Fibroblast of lung (primary cell): Measurements from ENCODE around the gene SERPINB2. TPM values are rescaled to one million over a fixed set of nuclear protein-coding genes. Genes with fewer than 3 reads are reported as not detected.

ENCODE experiments used
- DNase-seq, 2 donors: peaks; one replicate each; pipeline versions ENCODE4 v3.0.0 to v3.0.0-alpha.2; 2010; ENCODE audit warnings: low read depth in 2 of 2
- H2AFZ ChIP-seq: 2 replicates; pipeline ENCODE4 v1.5.1; 2012; ENCODE audit warnings: low read length, control low read depth, inconsistent platforms
- H3K27ac ChIP-seq: 2 replicates; pipeline ENCODE4 v1.5.1; 2011; ENCODE audit warnings: low read length, control low read depth; ENCODE audit not compliant: insufficient read depth
- H3K27me3 ChIP-seq: 2 replicates; pipeline ENCODE4 v1.5.1; 2011; ENCODE audit warnings: mild to moderate bottlenecking, low read length; ENCODE audit not compliant: control insufficient read depth, insufficient read depth
- H3K36me3 ChIP-seq: 2 replicates; pipeline ENCODE4 v1.5.1; 2011; ENCODE audit warnings: low read length; ENCODE audit not compliant: control insufficient read depth, insufficient read depth
- H3K4me1 ChIP-seq: 2 replicates; pipeline ENCODE4 v1.5.1; 2011; ENCODE audit warnings: low read length; ENCODE audit not compliant: control insufficient read depth, insufficient read depth; ENCODE audit errors: extremely low read depth
- H3K4me2 ChIP-seq: 2 replicates; pipeline ENCODE4 v1.5.1; 2011; ENCODE audit warnings: low read length, control low read depth; ENCODE audit not compliant: insufficient read depth; ENCODE audit errors: extremely low read depth
- H3K4me3 ChIP-seq, 4 experiments: fragments of 200-600 bp in 1 of 4; sonication (generic) in 1 of 4; replicated peaks in 1 of 4; 2 replicates each; pipeline ENCODE4 v1.5.1; 2011 to 2016; ENCODE audit warnings: low read length in 4 of 4, low read depth in 3 of 4, mild to moderate bottlenecking in 3 of 4, control low read depth in 2 of 4, inconsistent platforms in 1 of 4, mixed read lengths in 1 of 4; ENCODE audit not compliant: insufficient read depth in 1 of 4; ENCODE audit errors: control extremely low read depth in 1 of 4
- H3K79me2 ChIP-seq: 2 replicates; pipeline ENCODE4 v1.5.1; 2012; ENCODE audit warnings: mild to moderate bottlenecking, low read length, inconsistent platforms; ENCODE audit not compliant: control insufficient read depth, insufficient read depth
- H3K9ac ChIP-seq: 2 replicates; pipeline ENCODE4 v1.5.1; 2011; ENCODE audit warnings: mild to moderate bottlenecking, low read length, control low read depth; ENCODE audit not compliant: insufficient read depth
- H3K9me3 ChIP-seq: 2 replicates; pipeline ENCODE4 v1.5.1; 2012; ENCODE audit warnings: low read depth, low read length; ENCODE audit not compliant: control insufficient read depth, insufficient read depth
- H4K20me1 ChIP-seq: 2 replicates; pipeline ENCODE4 v1.5.1; 2011; ENCODE audit warnings: low read length; ENCODE audit not compliant: control insufficient read depth, insufficient read depth; ENCODE audit errors: extremely low read depth
- CTCF ChIP-seq, 2 donors: IDR thresholded peaks in 1 of 2; conservative IDR thresholded peaks in 1 of 2; 1 replicate in 1 of 2; 2 replicates in 1 of 2; pipeline ENCODE4 v1.5.1; 2011 to 2012; ENCODE audit warnings: low read length in 2 of 2, control low read depth in 1 of 2, inconsistent platforms in 1 of 2, low read depth in 1 of 2, mild to moderate bottlenecking in 1 of 2
- EZH2 ChIP-seq: IDR thresholded peaks from 2 replicates; pipeline ENCODE4 v1.5.1; 2012; ENCODE audit warnings: low read length, control low read depth, mild to moderate bottlenecking; ENCODE audit errors: missing control alignments
- polyA minus RNA-seq: library from RNA; depleted of rRNA, polyadenylated mRNA; stranded (reverse); fragments of >200 nt; gene quantifications from 2 replicates; pipeline ENCODE4 v1.2.3, GENCODE V29; 2011; ENCODE audit warnings: low replicate concordance
- polyA plus RNA-seq, 2 donors: library from polyadenylated mRNA; depleted of rRNA in 1 of 2; stranded (reverse) in 1 of 2; unstranded in 1 of 2; fragments of >200 nt; gene quantifications; 2 replicates each; pipeline ENCODE4 v1.2.1, GENCODE V29; 2011 to 2012; ENCODE audit warnings: missing spikeins in 1 of 2
- total RNA-seq: library from RNA; depleted of rRNA; stranded (reverse); fragments of >200 nt; gene quantifications from 2 replicates; pipeline ENCODE4 v1.2.1, GENCODE V29; 2014

SERPINB2 gene, protein sequence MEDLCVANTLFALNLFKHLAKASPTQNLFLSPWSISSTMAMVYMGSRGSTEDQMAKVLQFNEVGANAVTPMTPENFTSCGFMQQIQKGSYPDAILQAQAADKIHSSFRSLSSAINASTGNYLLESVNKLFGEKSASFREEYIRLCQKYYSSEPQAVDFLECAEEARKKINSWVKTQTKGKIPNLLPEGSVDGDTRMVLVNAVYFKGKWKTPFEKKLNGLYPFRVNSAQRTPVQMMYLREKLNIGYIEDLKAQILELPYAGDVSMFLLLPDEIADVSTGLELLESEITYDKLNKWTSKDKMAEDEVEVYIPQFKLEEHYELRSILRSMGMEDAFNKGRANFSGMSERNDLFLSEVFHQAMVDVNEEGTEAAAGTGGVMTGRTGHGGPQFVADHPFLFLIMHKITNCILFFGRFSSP
- total RNA-seq, result 3.9 and 12.1 TPM in 2 replicates
- 25.0 and 131 TPM in 2 replicates for polyA plus RNA-seq
- polyA plus RNA-seq (2012), result 10.4 and 57.0 TPM in 2 replicates
- 11.5 and 63.9 TPM in 2 replicates for polyA minus RNA-seq

DNA sequence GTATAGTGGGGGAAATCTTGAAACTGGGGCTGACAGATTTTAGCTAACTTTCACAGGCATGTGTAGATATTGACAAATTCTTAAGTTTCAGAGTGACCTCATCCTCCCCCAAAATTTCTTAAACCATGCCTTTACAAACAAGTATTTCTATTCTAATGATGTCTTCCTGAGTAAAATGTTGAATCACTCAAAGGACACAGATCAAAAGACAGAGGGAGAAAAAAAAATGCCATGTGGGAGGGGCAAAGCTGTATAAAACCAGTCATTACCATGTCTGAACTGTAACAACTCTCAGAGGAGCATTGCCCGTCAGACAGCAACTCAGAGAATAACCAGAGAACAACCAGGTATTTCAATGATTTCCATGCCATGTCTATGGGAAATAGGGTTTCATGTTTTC is at the start of gene SERPINB2:
Gene SERPINB2, plus strand, starts transcription at position 282 of the 400 bp plus-strand sequence. CDS start 3,740 bp downstream, outside the sequence.
- no peaks in the 10 kb centered on the region for H3K27me3 ChIP-seq
- no peak for DNase-seq

DNA sequence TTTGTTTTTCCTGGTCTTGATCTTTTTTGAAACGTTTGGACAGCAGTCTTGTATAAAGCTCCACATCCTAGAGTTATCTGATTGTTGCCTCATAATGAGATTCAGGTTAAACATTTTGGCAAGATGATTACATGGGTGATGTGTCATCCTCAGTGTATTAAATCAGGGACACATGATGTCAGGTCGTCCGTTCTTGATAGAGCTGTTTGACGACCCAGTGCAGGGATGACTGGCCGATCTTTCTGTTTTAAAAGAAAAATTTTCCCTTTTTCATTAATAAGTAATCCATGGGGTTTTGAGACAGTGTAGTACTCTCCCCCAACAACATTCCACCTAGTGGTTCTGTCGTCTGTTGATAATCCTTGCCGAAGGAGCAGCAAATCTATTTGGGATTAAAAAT is 44.5 kb upstream of the SERPINB2 start:
- Histone ChIP-seq H4K20me1 (no peaks in the 10 kb centered on the region), H3K27me3 (no peaks in the 10 kb centered on the region), H3K36me3 (no peaks in the 10 kb centered on the region), H3K27ac (no peak overlapping the region), H3K9ac (no peak overlapping the region), H3K4me3 (no peak overlapping the region), H3K4me2 (no peak overlapping the region), H2AFZ (no peak overlapping the region), H3K4me1 (no peaks in the 10 kb centered on the region), H3K79me2 (no peaks in the 10 kb centered on the region), H3K9me3 (no peaks in the 10 kb centered on the region)
- no peak for DNase-seq
- TF ChIP-seq EZH2, result no peak
- TF ChIP-seq CTCF (conservative IDR thresholded peaks at IDR 0.05 in 1 of 2, IDR thresholded peaks at IDR 0.05 in 1 of 2; ENCODE audit: low read depth in 1 of 2, low read length in 2 of 2), result no peak

More for the DNA sequence above, at the start of gene SERPINB2:
- peak within 1 kb of the TSS in 1 of 4 experiments; percentile 8 for H3K4me3 ChIP-seq
- H3K4me2 ChIP-seq, result no peak within 1 kb of the TSS
- peaks cover 7% of the 10 kb centered on the region for H3K4me1 ChIP-seq
- no peaks in the 10 kb centered on the region for H4K20me1 ChIP-seq
- no peaks in the 10 kb centered on the region for H3K36me3 ChIP-seq
- no peak within 1 kb of the TSS for H2AFZ ChIP-seq
- H3K9ac ChIP-seq, result no peak within 1 kb of the TSS
- H3K79me2 ChIP-seq, result no peaks in the 10 kb centered on the region
- H3K27ac ChIP-seq, result no peak within 1 kb of the TSS
- no peaks in the 10 kb centered on the region for H3K9me3 ChIP-seq
- TF ChIP-seq CTCF (conservative IDR thresholded peaks at IDR 0.05 in 1 of 2, IDR thresholded peaks at IDR 0.05 in 1 of 2; ENCODE audit: low read depth in 1 of 2, low read length in 2 of 2), result no peak
- no peak for TF ChIP-seq EZH2

- no peak overlapping the region for H3K4me2 ChIP-seq
- no peak overlapping the region for H3K27ac ChIP-seq
- no peaks in the 10 kb centered on the region for H3K27me3 ChIP-seq
- TF ChIP-seq CTCF (conservative IDR thresholded peaks at IDR 0.05 in 1 of 2, IDR thresholded peaks at IDR 0.05 in 1 of 2; ENCODE audit: low read depth in 1 of 2, low read length in 2 of 2) (peak; percentile 43 to 52), EZH2 (no peak)
- no peaks in the 10 kb centered on the region for H4K20me1 ChIP-seq
- no peak overlapping the region for H3K4me3 ChIP-seq
- no peak overlapping the region for H2AFZ ChIP-seq
- H3K4me1 ChIP-seq, result no peaks in the 10 kb centered on the region
- no peaks in the 10 kb centered on the region for H3K9me3 ChIP-seq
- no peaks in the 10 kb centered on the region for H3K79me2 ChIP-seq
- peak; percentile 31 to 69 for DNase-seq
- H3K9ac ChIP-seq, result no peak overlapping the region
- H3K36me3 ChIP-seq, result no peaks in the 10 kb centered on the region
These were observed 43.3 kb upstream of the SERPINB2 start for GRCh38 chr18:63844254-63844653.
